A549 (cell line): Measurements from ENCODE around the gene C4orf54. TPM values are rescaled to one million over a fixed set of nuclear protein-coding genes. Genes with fewer than 3 reads are reported as not detected.

Source experiments
- ATAC-seq, 2 experiments: fragments of 200-7000 bp in 1 of 2; fragments of >200 bp in 1 of 2; cut with Nextera tagmentation in 1 of 2; cut with Tn5 transposase in 1 of 2; 3 replicates each; pipeline versions ENCODE4 v1.8.0 to v1.9.1; 2018 to 2020; ENCODE audit warnings: mild to moderate bottlenecking in 1 of 2, moderate library complexity in 1 of 2
- CTCF ChIA-PET: fragments of 300-600 bp; sonication (Branson Sonifier 250); formaldehyde crosslinking; extraction: SDS; loops from one replicate; lab custom pipeline; 2021; ENCODE audit warnings: antibody characterized with exemption, inconsistent platforms; lab: Yijun Ruan, JAX
- POLR2A ChIA-PET: fragments of 350-600 bp; formaldehyde crosslinking; extraction: SDS; loops from one replicate; lab custom pipeline; 2021; ENCODE audit warnings: antibody characterized with exemption, inconsistent platforms; lab: Yijun Ruan, JAX
- DNase-seq, 2 experiments: peaks; one replicate each; pipeline versions ENCODE4 v3.0.0 to v3.0.0-alpha.2; 2011 to 2016; ENCODE audit warnings: low read depth in 1 of 2, low spot score in 1 of 2
- FAIRE-seq: peaks from 2 replicates; lab custom pipeline; 2011; peaks lifted over from hg19 to GRCh38; lab: Jason Lieb, UNC
- H3K27ac ChIP-seq, 2 experiments: fragments of >200 bp; sonication (Bioruptor Twin); formaldehyde crosslinking; 3 replicates each; pipeline ENCODE4 v1.5.1; 2016 to 2017
- H3K4me1 ChIP-seq: fragments of >200 bp; sonication (Bioruptor Twin); formaldehyde crosslinking; 3 replicates; pipeline ENCODE4 v1.6.1; 2016
- H3K4me2 ChIP-seq: fragments of >200 bp; sonication (Bioruptor Twin); formaldehyde crosslinking; 3 replicates; pipeline ENCODE4 v1.6.1; 2016
- H3K4me3 ChIP-seq: fragments of >200 bp; sonication (Bioruptor Twin); formaldehyde crosslinking; 3 replicates; pipeline ENCODE4 v1.5.1; 2016
- H3K9me3 ChIP-seq: fragments of >200 bp; sonication (Bioruptor Twin); formaldehyde crosslinking; 3 replicates; pipeline ENCODE4 v1.6.1; 2016
- ATOH8 ChIP-seq: fragments of 250-450 bp; sonication (Bioruptor Pico); IDR thresholded peaks from 2 replicates; pipeline ENCODE4 v1.5.0; 2020; ENCODE audit warnings: low read depth, mild to moderate bottlenecking, moderate library complexity
- BCL3 ChIP-seq: fragments of >200 bp; sonication (Bioruptor Twin); formaldehyde crosslinking; IDR thresholded peaks from 3 replicates; pipeline ENCODE4 v1.6.1; 2016
- BHLHE40 ChIP-seq: IDR thresholded peaks from 2 replicates; pipeline ENCODE4 v1.6.1; 2012; ENCODE audit warnings: low read depth, low read length, inconsistent platforms
- CBX8 ChIP-seq: fragments of 200-600 bp; sonication (generic); IDR thresholded peaks from 2 replicates; pipeline ENCODE4 v1.6.1; 2016
- EHF ChIP-seq: fragments of 250-450 bp; sonication (Bioruptor Pico); IDR thresholded peaks from 2 replicates; pipeline ENCODE4 v1.5.0; 2020; ENCODE audit warnings: mild to moderate bottlenecking
- EP300 ChIP-seq, 2 experiments: fragments of >200 bp; sonication (Bioruptor Twin); formaldehyde crosslinking; IDR thresholded peaks; 2 replicates in 1 of 2; 3 replicates in 1 of 2; pipeline ENCODE4 v1.6.1; 2016 to 2017
- ESRRA ChIP-seq: fragments of 150-350 bp; IDR thresholded peaks from 2 replicates; pipeline ENCODE4 v1.6.1; 2014; ENCODE audit warnings: mild to moderate bottlenecking, low read length, borderline replicate concordance
- FOSL2 ChIP-seq, 2 experiments: fragments of 450-650 bp in 1 of 2; fragments of >200 bp in 1 of 2; sonication (Bioruptor Twin) in 1 of 2; formaldehyde crosslinking; IDR thresholded peaks; 2 replicates each; pipeline versions ENCODE4 v1.5.0 to v1.6.1; 2016 to 2020; ENCODE audit warnings: mild to moderate bottlenecking in 1 of 2, moderate library complexity in 1 of 2
- FOXS1 ChIP-seq: fragments of 250-450 bp; sonication (Bioruptor Pico); IDR thresholded peaks from 2 replicates; pipeline ENCODE4 v1.5.0; 2020; ENCODE audit warnings: mild to moderate bottlenecking, moderate library complexity
- HDAC2 ChIP-seq: fragments of 200-600 bp; sonication (generic); IDR thresholded peaks from 2 replicates; pipeline ENCODE4 v1.6.1; 2016
- JUNB ChIP-seq: fragments of >200 bp; sonication (Bioruptor Twin); formaldehyde crosslinking; IDR thresholded peaks from 2 replicates; pipeline ENCODE4 v1.6.1; 2016
- KDM1A ChIP-seq: fragments of 200-600 bp; sonication (generic); IDR thresholded peaks from 2 replicates; pipeline ENCODE4 v1.6.1; 2016; ENCODE audit warnings: low read depth, mild to moderate bottlenecking
- MAX ChIP-seq: IDR thresholded peaks from 2 replicates; pipeline ENCODE4 v1.6.1; 2012
- MAZ ChIP-seq: fragments of 150-350 bp; IDR thresholded peaks from 2 replicates; pipeline ENCODE4 v1.6.1; 2014; ENCODE audit warnings: antibody characterized with exemption, low read depth, low read length, borderline replicate concordance
- MYC ChIP-seq: IDR thresholded peaks from 2 replicates; pipeline ENCODE4 v1.6.1; 2012; ENCODE audit warnings: mild to moderate bottlenecking, inconsistent platforms, low read length, improper control_type of control experiment, borderline replicate concordance
- NFE2L2 ChIP-seq: fragments of 150-350 bp; conservative IDR thresholded peaks from 2 replicates; pipeline ENCODE4 v1.6.1; 2014; ENCODE audit warnings: low read length
- NR3C1 ChIP-seq: fragments of >200 bp; sonication (Bioruptor Twin); formaldehyde crosslinking; IDR thresholded peaks from 3 replicates; pipeline ENCODE4 v1.6.1; 2017
- PBX3 ChIP-seq: IDR thresholded peaks from 2 replicates; pipeline ENCODE4 v1.6.1; 2012
- RFX5 ChIP-seq: fragments of 450-650 bp; IDR thresholded peaks from 2 replicates; pipeline ENCODE4 v1.7.1; 2014; ENCODE audit warnings: antibody characterized with exemption, mild to moderate bottlenecking, moderate library complexity
- SMC3 ChIP-seq: fragments of >200 bp; sonication (Bioruptor Twin); formaldehyde crosslinking; IDR thresholded peaks from 3 replicates; pipeline ENCODE4 v1.6.1; 2018; ENCODE audit warnings: inconsistent platforms
- TP53 ChIP-seq: fragments of 250-450 bp; sonication (Bioruptor Pico); IDR thresholded peaks from 2 replicates; pipeline ENCODE4 v1.5.0; 2021; ENCODE audit warnings: mild to moderate bottlenecking, moderate library complexity
- ZFP36 ChIP-seq: fragments of 450-650 bp; IDR thresholded peaks from 2 replicates; pipeline ENCODE4 v1.6.1; 2014; ENCODE audit warnings: borderline replicate concordance; ENCODE audit not compliant: partially characterized antibody
- ZNF302 ChIP-seq: fragments of 250-450 bp; sonication (Bioruptor Pico); IDR thresholded peaks from 2 replicates; pipeline ENCODE4 v1.9.0; 2021; ENCODE audit warnings: inconsistent platforms, mild to moderate bottlenecking, moderate library complexity
- WGBS: methylation state at CpG from one replicate; pipeline ENCODE4 v1.1.6; 2017; ENCODE audit errors: missing lambda C conversion rate; 5-methylcytosine and 5-hydroxymethylcytosine counted together
- polyA plus RNA-seq, 4 experiments: library from polyadenylated mRNA; depleted of rRNA in 3 of 4; stranded (reverse); fragments of >200 nt; fragmentation: RNase III in 1 of 4; extraction: RNeasy Plus Mini Kit Qiagen cat#74134 plus additional on column Dnase treatment in 1 of 4; gene quantifications; 2 replicates in 3 of 4; 3 replicates in 1 of 4; pipeline ENCODE4 v1.2.3, GENCODE V29; 2011 to 2017

The C4orf54 gene
- polyA plus RNA-seq, 2 of the 4 experiments (the other 2 are of a cell fraction), result not detected

- no peaks in the 10 kb centered on the region for H3K4me1 ChIP-seq
- WGBS, result 54% methylated on average over 4 of the region's 4 CpGs
- ChIA-PET CTCF (no interaction called here), POLR2A (no interaction called here)
- H3K4me3 ChIP-seq, result no peak overlapping the region
- no peak for FAIRE-seq
- ATAC-seq, result no peak
- TF ChIP-seq RFX5 (no peak), SMC3 (no peak), PBX3 (no peak), NFE2L2 (no peak), TP53 (CRISPR knock-in tag) (no peak), FOSL2 (IDR thresholded peaks at IDR 0.05) (no peak), FOSL2 (CRISPR knock-in tag; IDR thresholded peaks at IDR 0.05) (no peak), ATOH8 (no peak), MAX (no peak)
- no peak overlapping the region for H3K27ac ChIP-seq
- no peak for DNase-seq
- H3K4me2 ChIP-seq, result no peak overlapping the region
- H3K9me3 ChIP-seq, result no peaks in the 10 kb centered on the region
Observed at GRCh38 chr4:99624141-99624719, 33.4 kb downstream of the C4orf54 start.

GRCh38 chr4:99622341-99622740 is 35.3 kb downstream of the C4orf54 start:
- no peak overlapping the region for H3K27ac ChIP-seq
- no peak for TF ChIP-seq HDAC2
- TF ChIP-seq ZNF302 (CRISPR knock-in tag), result no peak
- no peak for TF ChIP-seq CBX8
- TF ChIP-seq RFX5, result no peak
- no peak for TF ChIP-seq KDM1A
- TF ChIP-seq BHLHE40, result no peak
- no peak for TF ChIP-seq FOSL2 (IDR thresholded peaks at IDR 0.05)
- TF ChIP-seq FOSL2 (CRISPR knock-in tag; IDR thresholded peaks at IDR 0.05), result no peak
- no peak for TF ChIP-seq MAZ
- TF ChIP-seq EHF (CRISPR knock-in tag), result no peak
- no peak for TF ChIP-seq BCL3
- TF ChIP-seq JUNB, result no peak
- TF ChIP-seq FOXS1 (CRISPR knock-in tag), result no peak
- no peak for TF ChIP-seq ESRRA
- no peak for TF ChIP-seq MYC
- TF ChIP-seq EP300 (IDR thresholded peaks at IDR 0.05), result no peak
- no peak for TF ChIP-seq SMC3
- TF ChIP-seq, all 56 proteins: peak for 0
- WGBS, result 82% methylated on average over 1 of the region's 1 CpG
- H3K4me3 ChIP-seq, result no peak overlapping the region
- H3K4me2 ChIP-seq, result no peak overlapping the region
- H3K9me3 ChIP-seq, result no peaks in the 10 kb centered on the region
- DNase-seq (no peak), ATAC-seq (no peak), FAIRE-seq (no peak)
- POLR2A ChIA-PET, result no interaction called here
- CTCF ChIA-PET, result no interaction called here
- no peaks in the 10 kb centered on the region for H3K4me1 ChIP-seq

- no peak overlapping the region for H3K27ac ChIP-seq
- ATAC-seq (no peak), FAIRE-seq (no peak), DNase-seq (no peak)
- WGBS, result 47% methylated on average over 1 of the region's 1 CpG
- ChIA-PET POLR2A (no interaction called here), CTCF (no interaction called here)
- H3K4me3 ChIP-seq, result no peak overlapping the region
- no peak for TF ChIP-seq MAX
- TF ChIP-seq NR3C1, result no peak
- no peak for TF ChIP-seq ZFP36
- H3K4me2 ChIP-seq, result no peak overlapping the region
- H3K9me3 ChIP-seq, result no peaks in the 10 kb centered on the region
- H3K4me1 ChIP-seq, result no peaks in the 10 kb centered on the region
Observed at GRCh38 chr4:99617374-99617773, 40.3 kb downstream of the C4orf54 start.
